ENCODE results near the gene FGF18. TPM values are rescaled to one million over a fixed set of nuclear protein-coding genes. Genes with fewer than 3 reads are reported as not detected.

Gene FGF18
- total and polyA plus RNA-seq, 2 donors (not counting 3 experiments of a cell fraction or from before 2014, with no cell fraction given): 0.04 to 0.27 TPM

GRCh38 chr5:171464829-171465228 lies 45.4 kb downstream of the FGF18 start:
- ChIA-PET POLR2A (no interaction called here), CTCF (interaction anchor here (0.5 kb wide), 1 partner anchor 594 kb away, joined by 3 read pairs; no protein-coding TSS in a partner anchor)
- H3K27ac ChIP-seq (ENCODE audit: insufficient read depth, low read depth, low read length): no peak overlapping the region
- H3K27me3 ChIP-seq (ENCODE audit: control insufficient read depth in 2 of 2, insufficient read depth in 2 of 2, low read length in 2 of 2): no peaks in the 10 kb centered on the region
- dilution Hi-C loops (cut with MboI; ENCODE audit: extremely low pct_ligation_motif_present, low sequenced_read_pairs): no loop called here
- H3K79me2 ChIP-seq (ENCODE audit: control insufficient read depth, insufficient read depth, low read length): no peaks in the 10 kb centered on the region
- no peak overlapping the region for H3K4me3 ChIP-seq (replicated peaks in 1 of 3; ENCODE audit: insufficient read depth in 1 of 3, low read depth in 1 of 3, low read length in 3 of 3)
- H4K20me1 ChIP-seq (replicated peaks; ENCODE audit: control insufficient read depth, extremely low read depth, insufficient read depth, low read length): no peaks in the 10 kb centered on the region
- intact Hi-C loops (cut with micrococcal nuclease): no loop called here
- no peaks in the 10 kb centered on the region for H3K4me1 ChIP-seq (ENCODE audit: control insufficient read depth, extremely low read depth, insufficient read depth, low read length)
- H3K9ac ChIP-seq (replicated peaks; ENCODE audit: extremely low read depth, insufficient read depth, low read length): no peak overlapping the region
- no peaks in the 10 kb centered on the region for H3K36me3 ChIP-seq (ENCODE audit: control insufficient read depth in 2 of 2, extremely low read depth in 1 of 2, insufficient read depth in 2 of 2, low read length in 2 of 2)
- no peaks in the 10 kb centered on the region for H3K9me1 ChIP-seq (replicated peaks; ENCODE audit: control insufficient read depth, extremely low read depth, insufficient read depth, low read length)
- TF ChIP-seq EZH2 (IDR thresholded peaks at IDR 0.05; ENCODE audit: borderline replicate concordance, low read depth, low read length, severe bottlenecking): no peak
- TF ChIP-seq FOS (IDR thresholded peaks at IDR 0.05; ENCODE audit: borderline replicate concordance, insufficient read depth, low read length): no peak
- no peak for TF ChIP-seq JUN (IDR thresholded peaks at IDR 0.05; ENCODE audit: borderline replicate concordance, insufficient read depth, insufficient read length, low read depth)
- TF ChIP-seq POLR2A (IDR thresholded peaks at IDR 0.05; ENCODE audit: low read depth, low read length): no peak
- no peak for TF ChIP-seq CTCF (IDR thresholded peaks at IDR 0.05; ENCODE audit: extremely low read depth in 1 of 2, insufficient read depth in 1 of 2, low read depth in 1 of 2, low read length in 2 of 2)
- no peak for TF ChIP-seq POLR2AphosphoS5 (IDR thresholded peaks at IDR 0.05; ENCODE audit: insufficient read depth, low read depth, low read length)
- no TSS peak for BruUV-seq (replicated peaks)
- no peak overlapping the region for H3K4me2 ChIP-seq (ENCODE audit: insufficient read depth, low read length)
- H3K9me3 ChIP-seq (replicated peaks; ENCODE audit: control insufficient read depth, insufficient read depth, low read length): no peaks in the 10 kb centered on the region
- FAIRE-seq (no peak), DNase-seq (ENCODE audit: low read depth, low spot score) (no peak)
- no peak overlapping the region for H2AFZ ChIP-seq (ENCODE audit: low read depth, low read length)

GRCh38 chr5:171467107-171467506 lies 47.7 kb downstream of the FGF18 start:
- Histone ChIP-seq H3K36me3 (ENCODE audit: control insufficient read depth in 2 of 2, extremely low read depth in 1 of 2, insufficient read depth in 2 of 2, low read length in 2 of 2) (no peaks in the 10 kb centered on the region), H3K27me3 (ENCODE audit: control insufficient read depth in 2 of 2, insufficient read depth in 2 of 2, low read length in 2 of 2) (no peaks in the 10 kb centered on the region), H3K9me3 (replicated peaks; ENCODE audit: control insufficient read depth, insufficient read depth, low read length) (no peaks in the 10 kb centered on the region), H2AFZ (ENCODE audit: low read depth, low read length) (no peak overlapping the region), H3K9me1 (replicated peaks; ENCODE audit: control insufficient read depth, extremely low read depth, insufficient read depth, low read length) (no peaks in the 10 kb centered on the region), H4K20me1 (replicated peaks; ENCODE audit: control insufficient read depth, extremely low read depth, insufficient read depth, low read length) (no peaks in the 10 kb centered on the region), H3K4me3 (replicated peaks in 1 of 3; ENCODE audit: insufficient read depth in 1 of 3, low read depth in 1 of 3, low read length in 3 of 3) (no peak overlapping the region), H3K4me2 (ENCODE audit: insufficient read depth, low read length) (no peak overlapping the region), H3K9ac (replicated peaks; ENCODE audit: extremely low read depth, insufficient read depth, low read length) (no peak overlapping the region), H3K4me1 (ENCODE audit: control insufficient read depth, extremely low read depth, insufficient read depth, low read length) (no peaks in the 10 kb centered on the region), H3K79me2 (ENCODE audit: control insufficient read depth, insufficient read depth, low read length) (no peaks in the 10 kb centered on the region), H3K27ac (ENCODE audit: insufficient read depth, low read depth, low read length) (no peak overlapping the region)
- TF ChIP-seq FOS (IDR thresholded peaks at IDR 0.05; ENCODE audit: borderline replicate concordance, insufficient read depth, low read length): no peak
- TF ChIP-seq GATA2 (IDR thresholded peaks at IDR 0.05; ENCODE audit: insufficient read depth, insufficient read length, low read depth, low read length): no peak
- TF ChIP-seq POLR2AphosphoS5 (IDR thresholded peaks at IDR 0.05; ENCODE audit: insufficient read depth, low read depth, low read length): no peak
- TF ChIP-seq MYC (IDR thresholded peaks at IDR 0.05; ENCODE audit: low read depth, low read length): no peak
- TF ChIP-seq MAX (IDR thresholded peaks at IDR 0.05; ENCODE audit: insufficient read depth, insufficient read length): no peak
- no peak for TF ChIP-seq POLR2A (IDR thresholded peaks at IDR 0.05; ENCODE audit: low read depth, low read length)
- TF ChIP-seq CTCF (IDR thresholded peaks at IDR 0.05; ENCODE audit: extremely low read depth in 1 of 2, insufficient read depth in 1 of 2, low read depth in 1 of 2, low read length in 2 of 2): no peak
- TF ChIP-seq JUN (IDR thresholded peaks at IDR 0.05; ENCODE audit: borderline replicate concordance, insufficient read depth, insufficient read length, low read depth): no peak
- TF ChIP-seq EZH2 (IDR thresholded peaks at IDR 0.05; ENCODE audit: borderline replicate concordance, low read depth, low read length, severe bottlenecking): no peak
- dilution Hi-C loops (cut with MboI; ENCODE audit: extremely low pct_ligation_motif_present, low sequenced_read_pairs): no loop called here
- intact Hi-C loops (cut with micrococcal nuclease): no loop called here
- DNase-seq (ENCODE audit: low read depth, low spot score): no peak
- BruUV-seq (replicated peaks): no TSS peak
- POLR2A ChIA-PET: no interaction called here
- FAIRE-seq: no peak
- CTCF ChIA-PET: no interaction called here

Measured in endothelial cell of umbilical vein (primary cell).